H9 (cell line): ENCODE results near the gene GHITM. TPM values are rescaled to one million over a fixed set of nuclear protein-coding genes. Genes with fewer than 3 reads are reported as not detected.

ENCODE experiments used
- DNase-seq: peaks from one replicate; pipeline ENCODE4 v3.0.0-alpha.2; 2017
- H2AFZ ChIP-seq: one replicate; pipeline ENCODE4 v1.6.1; 2013; ENCODE audit warnings: mild to moderate bottlenecking, low read length, control low read depth, moderate library complexity
- H2AK5ac ChIP-seq: 2 replicates; pipeline ENCODE4 v1.6.1; 2013; ENCODE audit warnings: low read length, control low read depth, mixed read lengths; ENCODE audit not compliant: insufficient read length
- H2BK120ac ChIP-seq: one replicate; pipeline ENCODE4 v1.6.1; 2013; ENCODE audit warnings: low read depth, mild to moderate bottlenecking, low read length, control low read depth, inconsistent platforms; ENCODE audit not compliant: poor library complexity, severe bottlenecking
- H2BK12ac ChIP-seq: 2 replicates; pipeline ENCODE4 v1.6.1; 2013; ENCODE audit warnings: low read length, control low read depth, mixed read lengths, low read depth; ENCODE audit not compliant: insufficient read length
- H2BK15ac ChIP-seq: 2 replicates; pipeline ENCODE4 v1.6.1; 2013; ENCODE audit warnings: low read depth, low read length, control low read depth
- H2BK20ac ChIP-seq: one replicate; pipeline ENCODE4 v1.6.1; 2013; ENCODE audit warnings: low read depth, mild to moderate bottlenecking, low read length, control low read depth, inconsistent platforms; ENCODE audit not compliant: poor library complexity, severe bottlenecking
- H2BK5ac ChIP-seq: 2 replicates; pipeline ENCODE4 v1.6.1; 2013; ENCODE audit warnings: low read length, control low read depth, mixed read lengths; ENCODE audit not compliant: insufficient read length
- H3K14ac ChIP-seq: 2 replicates; pipeline ENCODE4 v1.6.1; 2013; ENCODE audit warnings: low read length, control low read depth; ENCODE audit not compliant: insufficient read depth
- H3K18ac ChIP-seq: 2 replicates; pipeline ENCODE4 v1.6.1; 2013; ENCODE audit warnings: low read depth, mild to moderate bottlenecking, mixed read lengths, low read length, control low read depth; ENCODE audit not compliant: insufficient read length
- H3K23ac ChIP-seq: 2 replicates; pipeline ENCODE4 v1.6.1; 2013; ENCODE audit warnings: low read length, control low read depth, mixed read lengths, low read depth; ENCODE audit not compliant: insufficient read length
- H3K23me2 ChIP-seq: 2 replicates; pipeline ENCODE4 v1.6.1; 2013; ENCODE audit warnings: low read depth, mild to moderate bottlenecking, mixed read lengths, low read length, control low read depth; ENCODE audit not compliant: insufficient read length, poor library complexity, severe bottlenecking
- H3K27ac ChIP-seq: 2 replicates; pipeline ENCODE4 v1.5.1; 2013; ENCODE audit warnings: low read length, control low read depth, mixed read lengths, low read depth; ENCODE audit not compliant: insufficient read length
- H3K27me3 ChIP-seq: 2 replicates; pipeline ENCODE4 v1.6.1; 2013; ENCODE audit warnings: low read length, control low read depth, inconsistent platforms; ENCODE audit not compliant: insufficient read depth
- H3K4ac ChIP-seq: 2 replicates; pipeline ENCODE4 v1.6.1; 2013; ENCODE audit warnings: low read depth, mild to moderate bottlenecking, control low read depth, inconsistent platforms, low read length, moderate library complexity
- H3K4me1 ChIP-seq: 2 replicates; pipeline ENCODE4 v1.6.1; 2013; ENCODE audit warnings: low read length, control low read depth, inconsistent platforms; ENCODE audit not compliant: insufficient read depth
- H3K4me2 ChIP-seq: 2 replicates; pipeline ENCODE4 v1.6.1; 2013; ENCODE audit warnings: low read length, control low read depth, mixed read lengths; ENCODE audit not compliant: insufficient read length, insufficient read depth
- H3K56ac ChIP-seq: 2 replicates; pipeline ENCODE4 v1.6.1; 2013; ENCODE audit warnings: low read depth, mild to moderate bottlenecking, mixed read lengths, low read length, control low read depth; ENCODE audit not compliant: insufficient read length
- H3K79me1 ChIP-seq: 2 replicates; pipeline ENCODE4 v1.6.1; 2013; ENCODE audit warnings: low read depth, mild to moderate bottlenecking, moderate library complexity, low read length, control low read depth, inconsistent platforms; ENCODE audit not compliant: insufficient read depth, poor library complexity, severe bottlenecking
- H3K79me2 ChIP-seq: 2 replicates; pipeline ENCODE4 v1.6.1; 2013; ENCODE audit warnings: low read length, control low read depth, inconsistent platforms; ENCODE audit not compliant: insufficient read depth
- H3K9ac ChIP-seq: 2 replicates; pipeline ENCODE4 v1.6.1; 2013; ENCODE audit warnings: low read length, control low read depth, mixed read lengths; ENCODE audit not compliant: insufficient read length; ENCODE audit errors: extremely low read depth
- H3K9me3 ChIP-seq: one replicate; pipeline ENCODE4 v1.6.1; 2013; ENCODE audit warnings: low read depth, low read length, inconsistent platforms; ENCODE audit not compliant: control insufficient read depth
- H3T11ph ChIP-seq: one replicate; pipeline ENCODE4 v1.6.1; 2013; ENCODE audit warnings: mild to moderate bottlenecking, low read length, control low read depth, inconsistent platforms
- H4K20me1 ChIP-seq: one replicate; pipeline ENCODE4 v1.6.1; 2013; ENCODE audit not compliant: control insufficient read depth, insufficient read length, insufficient read depth
- H4K5ac ChIP-seq: 2 replicates; pipeline ENCODE4 v1.6.1; 2013; ENCODE audit warnings: low read depth, mild to moderate bottlenecking, mixed read lengths, low read length, control low read depth; ENCODE audit not compliant: insufficient read length
- H4K8ac ChIP-seq: replicated peaks from 2 replicates; pipeline ENCODE4 v1.6.1; 2013; ENCODE audit warnings: low read length, control low read depth, mixed read lengths, low read depth; ENCODE audit not compliant: insufficient read length
- H4K91ac ChIP-seq: 2 replicates; pipeline ENCODE4 v1.6.1; 2013; ENCODE audit warnings: low read depth, mild to moderate bottlenecking, moderate library complexity, mixed read lengths, low read length, control low read depth; ENCODE audit not compliant: insufficient read length
- H3K27ac Mint-ChIP-seq, 3 experiments: 2 replicates in 2 of 3; 3 replicates in 1 of 3; pipeline ENCODE4 v1.8.0; 2020 to 2021; ENCODE audit warnings: mixed read lengths in 3 of 3, mild to moderate bottlenecking in 1 of 3, moderate library complexity in 1 of 3
- H3K27me3 Mint-ChIP-seq: 2 replicates; pipeline ENCODE4 v1.8.0; 2021; ENCODE audit warnings: low read depth, mild to moderate bottlenecking, moderate library complexity, mixed read lengths
- H3K36me3 Mint-ChIP-seq, 3 experiments: 2 replicates in 2 of 3; 3 replicates in 1 of 3; pipeline ENCODE4 v1.8.0; 2020 to 2021; ENCODE audit warnings: low read depth in 3 of 3, mixed read lengths in 3 of 3; ENCODE audit not compliant: insufficient read depth in 1 of 3
- H3K4me1 Mint-ChIP-seq, 2 experiments: 2 replicates each; pipeline ENCODE4 v1.8.0; 2020; ENCODE audit warnings: mixed read lengths in 2 of 2
- H3K4me3 Mint-ChIP-seq, 2 experiments: 2 replicates in 1 of 2; 3 replicates in 1 of 2; pipeline ENCODE4 v1.8.0; 2020 to 2021; ENCODE audit warnings: mild to moderate bottlenecking in 2 of 2, mixed read lengths in 2 of 2, moderate library complexity in 1 of 2
- H3K9me3 Mint-ChIP-seq, 2 experiments: 2 replicates in 1 of 2; 3 replicates in 1 of 2; pipeline ENCODE4 v1.8.0; 2020; ENCODE audit warnings: mild to moderate bottlenecking in 2 of 2, mixed read lengths in 2 of 2, moderate library complexity in 1 of 2
- CTCF ChIP-seq: fragments of 200-600 bp; sonication (generic); conservative IDR thresholded peaks from 3 replicates; pipeline ENCODE4 v1.8.0; 2021; ENCODE audit warnings: antibody characterized with exemption, mild to moderate bottlenecking
- WGBS: extraction: QIAGEN DNeasy Blood & Tissue Kit; methylation state at CpG from one replicate; pipeline ENCODE4 v1.1.7; 2013; ENCODE audit warnings: missing lambda C conversion rate, low lambda C conversion rate, mixed read lengths; ENCODE audit not compliant: insufficient read length; ENCODE audit errors: extremely low coverage; 5-methylcytosine and 5-hydroxymethylcytosine counted together
- total RNA-seq: library from RNA; stranded (reverse); gene quantifications from 2 replicates; pipeline ENCODE4 v1.2.1, GENCODE V29; 2021

Gene GHITM
- total RNA-seq, 1 experiment from 2014 or later: 95.6 TPM

- Histone ChIP-seq H2BK12ac (no peak overlapping the region), H3K23me2 (no peaks in the 10 kb centered on the region), H3K4me1 (no peaks in the 10 kb centered on the region), H3K56ac (no peak overlapping the region), H3T11ph (no peak overlapping the region), H3K4me2 (no peak overlapping the region), H2BK5ac (no peak overlapping the region), H4K8ac (no peak overlapping the region), H3K14ac (no peak overlapping the region), H3K23ac (no peak overlapping the region), H4K20me1 (no peaks in the 10 kb centered on the region), H3K9me3 (no peaks in the 10 kb centered on the region), H3K27me3 (no peaks in the 10 kb centered on the region), H3K18ac (no peak overlapping the region), H2BK15ac (no peak overlapping the region), H3K79me1 (no peaks in the 10 kb centered on the region), H2BK120ac (no peak overlapping the region), H2BK20ac (no peak overlapping the region), H4K5ac (no peak overlapping the region), H2AK5ac (no peak overlapping the region), H2AFZ (no peak overlapping the region), H3K79me2 (no peaks in the 10 kb centered on the region), H3K4ac (no peak overlapping the region), H4K91ac (no peak overlapping the region), H3K9ac (no peak overlapping the region), H3K27ac (no peak overlapping the region)
- no peak overlapping the region for H3K27ac Mint-ChIP-seq
- peaks cover 4% of the 10 kb centered on the region for H3K27me3 Mint-ChIP-seq
- no peaks in the 10 kb centered on the region for H3K4me1 Mint-ChIP-seq
- no peak overlapping the region for H3K4me3 Mint-ChIP-seq
- DNase-seq: no peak
- peaks cover 0 to 4% (median 2%) of the 10 kb centered on the region in 3 experiments; a peak in 3 of 7 replicates for H3K36me3 Mint-ChIP-seq
- no CpG with 5 or more reads among the region's 11 CpGs for WGBS
- TF ChIP-seq CTCF: no peak
- peaks cover 3 to 5% of the 10 kb centered on the region in 2 experiments; a peak in 4 of 5 replicates for H3K9me3 Mint-ChIP-seq
Observed at GRCh38 chr10:84185526-84186175, 46.3 kb downstream of the GHITM start.
